Activated CD4-positive, alpha-beta T cell treated with anti-CD3 and anti-CD28 coated beads, Interleukin-2, amount 50 U/mL, for 16 hours (primary cell): ENCODE results near the gene EIF4E.
"Not testable (repeated sequence)": the region's sequence is repeated elsewhere in the genome, so short reads cannot be mapped to it uniquely, and the experiment has no call there.

Source experiments
- DNase-seq: peaks from one replicate; pipeline ENCODE4 v3.0.0-alpha.2; 2020

Gene EIF4E

DNA sequence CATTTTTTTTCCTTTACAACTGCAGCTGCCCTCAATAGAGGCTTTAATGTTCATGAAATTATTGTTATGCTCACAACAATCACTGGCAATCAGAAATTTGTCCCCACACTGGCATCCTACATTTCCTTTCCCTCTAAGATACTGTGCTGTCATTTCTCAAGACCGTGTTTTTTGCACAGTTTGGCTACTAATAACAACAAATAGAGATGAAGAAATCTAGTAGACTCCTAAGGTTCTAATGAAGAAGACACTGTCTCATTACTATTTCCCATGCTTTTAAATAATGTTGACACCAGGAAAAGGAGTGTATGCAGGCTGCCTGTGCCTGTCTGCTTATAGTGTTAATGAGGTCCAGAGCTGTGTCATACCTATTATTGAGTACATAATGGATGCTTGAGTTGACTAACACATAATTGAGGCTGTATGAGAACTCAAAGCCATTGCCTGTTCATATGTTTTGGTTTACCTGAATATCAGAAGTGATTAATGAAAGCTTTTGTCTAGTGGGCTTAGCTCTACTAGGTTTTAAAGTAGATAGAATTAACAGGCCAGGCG is 1.5 kb upstream of the EIF4E start:
- peak; percentile 32 for DNase-seq

DNA sequence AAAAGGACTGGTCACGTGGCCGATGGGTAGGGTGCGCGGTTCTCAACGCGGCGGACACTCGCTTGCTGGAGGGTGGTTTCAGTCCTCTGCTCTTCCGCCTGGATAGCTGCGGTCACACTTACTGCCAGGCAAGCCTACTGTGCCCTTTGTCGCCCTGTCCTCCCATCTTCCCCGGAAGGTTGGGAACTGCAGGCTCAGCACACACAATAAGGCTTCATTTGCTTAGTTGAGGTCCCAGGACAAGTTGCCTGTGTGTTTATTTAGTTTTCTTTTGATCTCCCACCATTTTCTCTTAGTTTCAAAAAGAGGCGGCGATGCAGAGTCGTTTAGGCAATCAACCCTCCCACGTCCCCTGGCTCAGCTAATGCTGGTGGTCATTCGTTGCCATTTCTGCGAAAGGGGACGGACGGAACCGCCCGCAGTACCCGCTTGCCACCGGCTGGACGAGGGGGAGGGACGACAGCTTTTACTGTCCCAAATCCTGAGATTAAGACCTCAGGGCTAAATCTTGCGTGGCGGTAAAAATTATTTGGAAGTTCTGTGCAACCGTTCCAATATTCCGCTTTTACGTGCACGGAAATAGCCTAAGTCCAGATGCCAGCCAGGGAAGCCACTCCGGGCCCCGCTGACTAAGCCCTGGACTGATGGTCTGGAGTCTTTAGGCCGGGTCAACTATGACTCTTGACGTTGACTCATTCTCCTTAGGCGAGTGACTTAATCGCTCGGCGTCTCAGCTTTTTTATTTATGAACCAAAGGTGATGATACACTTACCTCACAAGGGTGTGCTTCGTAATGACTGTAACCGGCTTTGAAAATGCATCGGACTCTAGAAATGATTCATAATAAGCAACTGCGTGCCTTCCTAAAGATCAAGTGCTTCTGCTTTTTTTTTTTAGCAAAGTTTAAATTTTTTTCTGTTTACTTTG is 671 bp upstream of the EIF4E start:
- peak; percentile 94 for DNase-seq

DNA sequence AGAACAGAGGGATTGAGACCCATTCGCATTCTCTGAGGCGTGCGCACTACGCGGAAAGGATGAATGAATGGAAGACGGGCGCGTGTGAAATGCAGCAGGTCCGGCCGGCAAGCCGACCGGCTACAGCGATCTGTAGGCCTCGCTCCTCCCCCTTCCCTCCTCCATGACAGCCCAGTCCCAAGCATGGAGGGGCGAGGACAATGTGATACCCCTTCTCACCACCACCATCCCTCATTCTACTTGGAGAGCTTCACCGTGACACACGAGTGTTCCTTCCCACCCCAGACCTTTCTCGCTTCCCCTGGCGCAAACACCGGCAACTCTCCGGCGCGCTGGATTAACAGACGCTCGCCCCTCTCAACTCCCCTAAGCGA is 815 bp downstream of the EIF4E start:
- DNase-seq, result peak; percentile 87

DNA sequence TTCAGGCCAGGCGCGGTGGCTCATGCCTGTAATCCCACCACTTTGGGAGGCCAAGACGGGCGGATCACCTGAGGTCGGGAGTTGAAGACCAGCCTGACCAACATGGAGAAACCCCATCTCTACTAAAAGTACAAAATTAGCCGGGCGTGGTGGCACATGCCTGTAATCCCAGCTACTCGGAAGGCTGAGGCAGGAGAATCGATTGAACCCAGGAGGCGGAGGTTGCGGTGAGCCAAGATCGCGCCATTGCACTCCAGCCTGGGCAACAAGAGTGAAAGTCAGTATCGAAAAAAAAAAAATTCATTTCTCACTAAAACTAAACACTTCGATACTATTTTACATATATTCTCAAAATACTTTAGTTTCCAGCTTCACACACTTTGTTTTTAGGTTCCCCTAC is 2.7 kb downstream of the EIF4E start:
- DNase-seq, result not testable (repeated sequence)

DNA sequence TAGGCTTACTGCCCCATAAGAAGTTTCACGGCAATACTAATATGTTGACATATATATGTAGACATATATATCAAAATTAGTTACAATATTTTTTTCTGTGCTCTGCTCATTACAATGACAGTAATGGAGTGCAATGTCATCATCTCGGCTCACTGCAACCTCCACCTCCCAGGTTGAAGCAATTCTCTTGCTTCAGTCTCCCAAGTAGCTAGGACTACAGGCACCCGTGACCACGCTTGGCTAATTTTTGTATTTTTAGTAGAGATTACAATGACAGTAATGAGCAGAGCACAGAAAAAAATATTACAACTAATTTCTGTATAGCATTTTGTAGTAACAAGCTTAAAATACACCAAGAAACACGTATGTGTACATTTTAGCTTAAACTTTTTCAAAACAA is 7.6 kb downstream of the EIF4E start:
- DNase-seq, result no peak

DNA sequence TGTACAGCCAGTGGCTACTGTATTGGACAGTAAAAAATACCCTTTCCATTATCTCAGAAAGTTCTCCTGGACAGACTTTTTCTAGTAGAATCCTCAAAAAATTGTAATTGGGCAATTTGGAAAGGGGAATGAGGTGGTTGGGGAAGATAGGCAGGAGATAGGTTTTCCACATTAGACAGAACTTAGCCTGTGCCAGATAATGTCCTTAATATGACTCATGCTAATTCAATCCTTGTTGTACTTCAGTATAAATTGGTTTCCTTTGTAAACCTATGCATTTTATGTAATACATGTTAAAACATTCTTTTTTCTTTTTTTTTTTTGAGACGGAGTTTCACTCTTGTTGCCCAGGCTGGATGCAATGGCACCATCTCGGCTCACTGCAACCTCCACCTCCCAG is 8.9 kb downstream of the EIF4E start:
- no peak for DNase-seq

DNA sequence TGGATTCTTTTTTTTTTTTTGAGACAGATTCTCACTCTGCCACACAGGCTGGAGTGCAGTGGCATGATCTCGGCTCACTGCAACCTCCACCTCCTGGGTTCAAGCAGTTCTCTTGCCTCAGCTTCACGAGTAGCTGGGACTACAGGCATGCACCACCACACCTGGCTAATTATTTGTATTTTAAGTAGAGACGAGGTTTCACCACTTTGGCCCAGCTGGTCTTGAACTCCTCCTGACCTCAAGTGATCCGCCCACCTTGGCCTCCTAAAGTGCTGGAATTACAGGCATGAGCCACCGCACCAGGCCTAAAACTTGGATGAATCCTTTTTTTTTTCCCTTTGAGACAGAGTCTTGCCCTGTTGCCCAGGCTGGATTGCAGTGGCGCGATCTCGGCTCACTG is 18.2 kb downstream of the EIF4E start:
- DNase-seq, result not testable (repeated sequence)

DNA sequence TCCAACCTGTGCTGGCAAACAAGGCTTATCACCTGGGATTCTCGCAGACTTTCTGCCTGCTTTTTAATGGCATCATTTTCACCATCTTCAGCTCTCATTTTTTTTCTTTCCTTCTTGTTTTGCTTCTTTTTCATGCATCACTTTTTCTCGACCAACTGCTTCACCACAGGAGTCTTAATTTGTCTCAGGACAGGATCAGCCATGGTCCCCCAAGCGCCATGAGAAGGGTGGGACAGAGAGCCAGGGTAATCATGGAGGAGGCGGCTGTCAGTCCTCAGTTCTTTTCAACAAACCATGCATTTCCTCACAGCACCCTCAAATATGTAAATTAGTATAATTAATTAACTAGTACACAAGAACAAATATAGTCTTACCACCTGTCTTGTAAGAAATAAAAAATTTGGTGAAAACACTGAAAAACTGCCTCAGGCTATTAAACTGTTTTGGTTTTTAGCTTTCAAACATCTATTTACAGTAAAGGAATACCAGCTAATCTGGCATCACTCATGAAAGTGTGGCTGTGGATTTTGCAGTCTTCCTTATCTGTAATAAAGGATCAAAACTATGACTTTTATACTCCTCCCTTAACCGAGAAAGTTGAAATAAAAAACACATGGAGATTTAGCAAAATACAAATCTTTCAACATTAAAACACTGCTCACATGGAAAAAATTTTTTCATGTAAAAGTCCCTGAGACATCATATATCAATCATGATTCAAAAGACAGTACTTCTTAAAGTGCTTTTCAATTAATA is 19.1 kb downstream of the EIF4E start:
- DNase-seq, result no peak

DNA sequence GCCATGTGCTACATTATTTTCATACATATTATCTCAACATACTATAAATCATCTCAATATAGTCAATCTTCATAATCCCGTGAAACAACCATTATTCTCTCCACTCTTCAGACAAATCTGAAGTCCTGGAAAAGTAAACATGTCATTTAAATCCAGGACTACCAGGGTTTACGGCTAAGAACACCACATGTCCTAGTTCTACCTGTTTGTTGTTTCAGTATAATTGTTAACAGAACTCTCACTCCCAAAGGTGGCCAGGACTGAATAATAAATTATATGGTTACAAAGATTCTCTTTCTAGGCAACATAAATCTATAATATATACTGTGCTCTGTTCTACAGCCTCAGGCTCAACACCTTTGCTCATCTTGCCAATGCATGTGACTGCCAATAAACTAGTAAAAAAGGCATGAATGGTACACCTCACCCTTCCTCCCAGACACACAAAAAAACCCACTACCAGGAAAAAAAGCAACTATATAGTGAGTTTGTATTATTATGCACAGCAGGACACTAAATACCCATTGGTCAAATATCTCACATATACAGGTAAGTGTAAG is 20.1 kb downstream of the EIF4E start:
- no peak for DNase-seq

DNA sequence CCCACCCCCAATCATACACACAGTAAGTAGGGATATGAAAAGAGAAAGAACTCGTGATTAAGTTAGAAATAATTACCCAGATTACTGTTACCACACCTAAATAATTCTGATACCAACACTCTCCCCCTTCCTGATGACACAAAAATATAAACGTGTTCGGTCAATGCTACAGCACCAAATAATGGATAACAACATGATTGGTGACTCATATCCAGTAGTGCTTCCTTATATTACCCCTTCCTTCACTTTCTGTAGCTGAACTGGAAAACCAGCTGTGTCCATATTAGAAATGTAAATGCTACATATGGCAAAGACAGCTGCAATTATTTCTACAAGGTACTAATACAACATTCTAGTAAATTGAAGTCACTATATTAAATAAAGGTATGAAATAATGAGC is 20.8 kb downstream of the EIF4E start:
- no peak for DNase-seq

DNA sequence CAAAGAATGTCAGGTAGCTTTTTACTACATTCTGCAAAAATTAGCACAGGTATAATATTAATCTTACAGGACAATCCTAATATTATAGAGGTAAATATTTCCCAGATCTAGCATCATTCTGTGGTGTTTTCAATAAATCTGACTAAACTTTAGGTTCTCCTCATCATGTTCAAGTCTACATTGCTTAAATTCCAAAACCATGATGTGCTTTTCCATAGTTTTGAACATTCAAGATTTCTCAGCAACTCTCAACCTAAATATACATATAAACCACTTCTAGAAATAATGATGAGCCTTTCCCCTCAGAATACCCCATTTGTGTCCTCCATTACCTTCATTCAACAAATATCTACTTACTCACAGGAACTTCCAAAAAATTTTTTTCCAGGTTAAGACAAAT is 23.1 kb downstream of the EIF4E start:
- DNase-seq, result no peak

DNA sequence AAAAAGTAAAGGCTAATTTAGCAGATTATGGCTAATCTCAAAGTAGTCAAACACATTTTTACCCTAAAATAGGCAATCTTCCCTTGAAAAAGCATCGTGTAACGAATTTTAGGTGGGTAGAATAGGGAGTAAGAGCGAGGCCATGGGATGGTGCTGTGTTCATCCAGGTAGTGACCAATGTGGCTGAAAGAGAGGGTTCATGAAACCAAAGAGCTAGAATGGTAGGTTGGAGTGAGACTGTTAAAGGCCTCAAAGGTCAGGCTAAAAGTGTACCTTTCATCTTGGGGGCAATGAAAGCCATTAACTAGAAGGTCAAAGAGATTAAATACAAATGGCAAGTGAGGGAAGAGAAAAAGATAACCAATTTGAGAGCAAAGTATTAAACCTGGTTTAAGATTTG is 23.6 kb downstream of the EIF4E start:
- DNase-seq, result no peak

DNA sequence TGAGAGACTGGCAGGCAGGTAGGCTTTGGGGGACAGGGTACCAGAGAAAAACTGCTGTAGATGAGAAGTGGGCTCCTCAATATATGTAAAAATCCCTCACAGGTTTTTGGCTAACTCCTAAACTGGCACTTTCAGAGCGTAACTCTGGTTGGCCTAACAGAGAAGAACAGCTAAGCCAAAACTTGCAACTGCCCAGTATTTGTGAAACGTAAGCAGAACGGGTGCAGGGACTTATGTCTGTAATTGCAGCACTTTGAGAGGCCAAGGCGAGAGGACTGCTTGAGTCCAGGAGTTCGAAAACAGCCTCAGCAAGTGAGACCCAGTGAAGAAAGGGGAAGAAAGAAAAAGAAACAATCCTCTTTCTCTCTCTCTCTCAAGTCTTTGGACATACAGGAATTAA is 25.0 kb downstream of the EIF4E start:
- DNase-seq, result no peak

DNA sequence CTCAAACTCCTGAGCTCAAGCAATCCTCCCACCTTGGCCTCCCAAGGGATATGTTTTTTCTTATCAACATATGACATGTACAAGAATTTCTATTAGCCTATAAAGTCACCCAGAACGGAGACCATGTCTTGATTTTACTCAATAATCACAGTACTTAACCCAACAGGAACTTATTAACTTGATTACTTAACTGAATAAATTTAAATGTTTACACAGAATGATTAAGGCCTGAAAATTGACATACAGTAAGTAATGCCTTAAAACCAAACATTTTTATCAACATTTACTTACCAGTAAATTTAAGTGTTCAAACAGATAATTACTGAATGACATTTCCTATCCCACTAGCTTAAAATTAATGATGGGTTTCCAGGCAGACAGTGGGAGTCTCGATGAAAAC is 25.4 kb downstream of the EIF4E start:
- no peak for DNase-seq

DNA sequence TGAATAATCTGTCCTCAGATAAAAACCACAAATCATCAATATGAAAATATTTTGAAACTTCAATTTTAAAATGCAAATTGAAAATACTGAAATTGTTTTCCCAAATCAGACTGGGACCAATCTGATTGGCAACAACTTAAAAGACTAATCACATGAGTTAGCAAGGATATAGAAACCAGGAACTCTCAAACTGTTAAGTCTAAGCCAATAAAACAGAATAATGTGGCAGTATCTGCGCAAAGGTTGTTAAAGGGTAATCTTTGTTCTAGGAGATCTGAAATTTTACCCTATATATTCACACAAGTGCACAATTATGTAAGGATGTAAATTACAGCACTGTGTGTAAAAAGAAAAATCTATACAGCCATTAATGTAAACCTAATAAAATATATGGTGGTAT is 29.7 kb downstream of the EIF4E start:
- no peak for DNase-seq

DNA sequence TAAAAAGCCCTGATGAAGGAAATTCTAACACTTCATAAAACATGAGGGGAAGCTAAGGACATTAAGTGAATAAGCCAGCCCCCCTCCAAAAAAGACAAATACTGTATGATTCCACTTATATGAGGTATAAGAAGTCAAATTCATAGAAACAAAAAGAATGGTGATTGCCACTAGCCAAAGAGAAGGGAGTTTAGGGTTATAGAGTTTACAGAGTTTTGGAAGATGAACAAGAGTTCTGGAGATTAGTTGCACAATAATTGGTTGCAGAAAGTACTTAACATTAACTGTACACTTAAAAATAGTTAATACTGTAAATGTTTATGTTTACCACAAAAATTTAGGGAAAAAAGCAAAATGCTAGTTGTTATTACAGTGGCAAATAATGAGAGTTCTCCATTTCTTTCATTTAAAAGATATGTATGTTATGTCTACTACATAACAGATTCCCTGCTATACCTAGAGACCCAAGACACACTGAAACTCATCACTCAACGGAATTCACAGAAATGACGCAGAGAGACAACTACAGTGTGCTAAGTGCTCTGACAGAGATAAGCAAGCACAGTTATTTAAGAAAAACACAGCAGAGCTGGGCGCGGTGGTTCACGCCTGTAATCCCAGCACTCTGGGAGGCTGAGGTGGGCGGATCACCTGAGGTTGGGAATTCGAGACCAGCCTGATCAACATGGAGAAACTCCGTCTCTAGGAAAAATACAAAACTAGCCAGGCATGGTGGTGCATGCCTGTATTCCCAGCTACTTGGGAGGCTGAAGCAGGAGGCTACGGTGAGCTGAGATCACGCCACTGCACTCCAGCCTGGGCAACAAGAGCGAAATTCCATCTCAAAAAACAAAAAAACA is 37.2 kb downstream of the EIF4E start:
- DNase-seq, result no peak

DNA sequence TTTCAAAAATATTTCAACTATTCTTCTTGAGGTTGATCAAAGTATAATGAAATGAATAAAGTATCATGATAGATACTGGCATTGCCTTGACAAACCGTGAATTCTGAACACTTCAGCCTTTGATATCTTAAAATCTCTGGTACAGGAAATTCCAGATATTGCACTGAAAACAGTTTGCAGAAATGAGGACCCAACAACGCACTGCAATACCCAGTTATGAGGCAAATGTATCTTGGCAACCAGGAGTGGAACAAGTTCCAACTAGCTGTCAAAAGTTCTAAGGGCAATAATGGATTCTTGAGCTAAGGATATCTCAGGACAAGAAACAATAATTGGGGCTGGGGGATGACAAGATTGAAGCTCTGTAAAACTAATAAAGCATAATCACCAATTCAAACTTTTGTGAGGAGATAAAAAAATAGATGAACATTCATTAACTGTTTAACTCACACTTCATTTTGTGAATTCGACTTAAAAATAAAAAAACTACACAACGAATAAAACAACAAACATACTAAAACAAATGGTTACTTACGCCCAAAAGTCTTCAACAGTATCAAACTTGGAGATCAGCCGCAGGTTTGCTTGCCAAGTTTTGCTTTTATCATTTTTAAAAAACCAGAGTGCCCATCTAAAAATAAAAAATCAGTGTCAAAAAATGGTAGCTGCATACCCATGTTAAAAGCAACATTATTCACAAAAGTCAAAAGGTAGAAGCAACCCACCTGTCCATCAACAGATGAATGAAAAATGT is 38.1 kb downstream of the EIF4E start:
- DNase-seq, result no peak

DNA sequence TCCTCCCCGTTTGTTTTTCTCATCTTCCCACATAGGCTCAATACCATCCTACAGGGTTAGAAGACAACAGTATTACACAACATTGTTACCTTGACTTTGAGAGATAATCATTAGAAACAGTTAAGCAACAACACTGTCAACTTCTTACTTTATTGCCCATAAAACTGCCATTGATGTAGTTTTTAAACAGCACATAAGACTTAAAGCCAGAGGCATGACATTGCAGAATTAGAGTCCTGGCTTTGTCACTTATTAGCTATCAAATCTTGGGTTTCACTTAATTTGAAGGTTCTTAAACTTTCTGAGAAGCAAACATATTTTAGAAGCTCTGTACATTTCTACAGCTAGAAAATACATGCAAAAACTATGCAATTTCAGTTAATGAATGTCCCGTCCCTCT is 41.8 kb downstream of the EIF4E start:
- DNase-seq, result no peak

DNA sequence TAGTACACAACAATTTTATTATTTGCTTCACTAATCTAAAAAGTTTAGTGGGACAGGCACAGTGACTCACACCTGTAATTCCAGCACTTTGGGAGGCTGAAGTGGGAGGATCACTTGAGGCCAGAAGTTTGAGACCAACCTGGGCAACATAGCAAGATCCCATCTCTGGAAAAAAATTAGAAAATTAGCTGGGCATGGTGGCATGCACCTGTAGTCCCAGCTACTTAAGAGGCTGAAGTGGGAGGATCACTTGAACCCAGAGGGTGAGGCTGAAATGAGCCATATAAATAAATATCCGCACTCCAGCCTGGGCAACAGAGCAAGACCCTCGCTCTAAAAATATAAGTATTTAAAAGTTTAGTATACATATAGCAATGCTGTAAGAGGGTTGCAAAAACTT is 42.6 kb downstream of the EIF4E start:
- DNase-seq, result not testable (repeated sequence)

DNA sequence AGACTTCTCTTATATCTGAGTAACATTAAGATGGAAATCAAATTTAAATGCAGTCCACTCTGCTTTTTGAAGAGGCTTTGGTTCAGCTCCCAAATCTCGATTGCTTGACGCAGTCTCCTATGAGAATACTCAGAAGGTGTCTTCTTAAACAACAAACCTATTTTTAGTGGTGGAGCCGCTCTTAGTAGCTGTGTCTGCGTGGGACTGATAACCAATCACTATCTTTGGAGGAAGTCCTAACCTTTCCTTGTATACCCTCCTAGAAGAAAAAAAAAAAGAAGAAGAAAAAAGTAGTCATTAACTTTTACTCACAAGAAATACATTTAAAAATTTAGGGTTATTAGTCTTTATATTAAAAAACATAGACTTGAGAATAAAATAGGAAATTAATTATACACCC is 48.0 kb downstream of the EIF4E start:
- DNase-seq, result not testable (repeated sequence)

DNA sequence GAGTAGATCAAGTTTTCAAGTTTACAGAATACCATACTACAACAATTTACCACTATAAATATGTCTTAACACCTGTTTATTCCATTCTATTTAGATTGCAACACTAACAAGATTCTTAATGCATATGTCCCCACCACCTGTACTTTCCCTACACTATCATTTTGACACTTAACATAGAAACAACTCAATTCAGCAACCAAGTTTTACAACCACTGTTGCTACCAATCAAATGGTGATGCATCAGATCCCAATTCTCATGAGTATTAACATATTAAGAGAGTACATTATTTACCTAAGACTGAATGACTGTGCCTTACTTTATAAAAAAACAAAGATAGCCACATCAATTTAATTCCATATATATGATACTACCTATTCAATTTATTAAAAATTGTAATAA is 49.4 kb downstream of the EIF4E start:
- DNase-seq, result no peak

DNA sequence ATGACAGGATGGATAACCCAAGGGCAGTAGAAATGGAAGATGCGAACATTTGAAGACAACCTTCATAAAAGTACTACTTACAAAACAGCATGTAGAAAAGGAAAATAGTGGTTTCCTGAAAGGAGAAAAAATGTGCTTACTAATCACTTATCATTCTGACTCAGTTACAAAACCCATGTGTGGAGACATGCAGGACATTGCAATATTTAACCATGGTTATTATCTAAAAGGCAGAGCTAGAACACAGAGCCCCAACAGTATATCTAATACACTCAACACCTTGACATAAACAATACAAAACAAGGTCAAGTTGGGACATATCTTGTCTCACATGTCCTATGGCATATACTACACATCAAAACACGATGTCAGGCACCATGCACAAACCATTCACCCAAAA is 55.9 kb downstream of the EIF4E start:
- DNase-seq, result peak; percentile 26
